Large intestine (tissue), 3 donors: Measurements from ENCODE around the gene ATXN7L1. TPM values are rescaled to one million over a fixed set of nuclear protein-coding genes. Genes with fewer than 3 reads are reported as not detected.
"Not testable (repeated sequence)": the region's sequence is repeated elsewhere in the genome, so short reads cannot be mapped to it uniquely, and the experiment has no call there.

Source experiments
- DNase-seq, 2 donors: peaks; one replicate each; pipeline versions ENCODE4 v3.0.0 to v3.0.0-alpha.2; 2013
- H3K27ac ChIP-seq: one replicate; pipeline ENCODE4 v1.5.1; 2013; ENCODE audit warnings: low read length
- H3K27me3 ChIP-seq: 2 replicates; pipeline ENCODE4 v1.6.1; 2013; ENCODE audit warnings: low read length; ENCODE audit not compliant: control insufficient read depth, insufficient read depth
- H3K36me3 ChIP-seq: 2 replicates; pipeline ENCODE4 v1.6.1; 2013; ENCODE audit warnings: low read length; ENCODE audit not compliant: control insufficient read depth, insufficient read depth
- H3K4me1 ChIP-seq: one replicate; pipeline ENCODE4 v1.6.1; 2013; ENCODE audit warnings: low read length; ENCODE audit not compliant: control insufficient read depth, insufficient read depth
- H3K4me3 ChIP-seq: one replicate; pipeline ENCODE4 v1.5.1; 2013; ENCODE audit warnings: low read length
- H3K9me3 ChIP-seq: one replicate; pipeline ENCODE4 v1.6.1; 2013; ENCODE audit warnings: mild to moderate bottlenecking, low read depth, low read length, moderate library complexity; ENCODE audit not compliant: control insufficient read depth
- WGBS: methylation state at CpG from one replicate; pipeline ENCODE4 v1.1.5; 2013; ENCODE audit warnings: low lambda C conversion rate; ENCODE audit not compliant: insufficient coverage; 5-methylcytosine and 5-hydroxymethylcytosine counted together
- polyA plus RNA-seq: library from polyadenylated mRNA; unstranded; fragments of 120-200 nt; gene quantifications from one replicate; pipeline ENCODE4 v1.2.1, GENCODE V29; 2013

The ATXN7L1 gene
- polyA plus RNA-seq, 1 donor = 24.3 TPM

DNA sequence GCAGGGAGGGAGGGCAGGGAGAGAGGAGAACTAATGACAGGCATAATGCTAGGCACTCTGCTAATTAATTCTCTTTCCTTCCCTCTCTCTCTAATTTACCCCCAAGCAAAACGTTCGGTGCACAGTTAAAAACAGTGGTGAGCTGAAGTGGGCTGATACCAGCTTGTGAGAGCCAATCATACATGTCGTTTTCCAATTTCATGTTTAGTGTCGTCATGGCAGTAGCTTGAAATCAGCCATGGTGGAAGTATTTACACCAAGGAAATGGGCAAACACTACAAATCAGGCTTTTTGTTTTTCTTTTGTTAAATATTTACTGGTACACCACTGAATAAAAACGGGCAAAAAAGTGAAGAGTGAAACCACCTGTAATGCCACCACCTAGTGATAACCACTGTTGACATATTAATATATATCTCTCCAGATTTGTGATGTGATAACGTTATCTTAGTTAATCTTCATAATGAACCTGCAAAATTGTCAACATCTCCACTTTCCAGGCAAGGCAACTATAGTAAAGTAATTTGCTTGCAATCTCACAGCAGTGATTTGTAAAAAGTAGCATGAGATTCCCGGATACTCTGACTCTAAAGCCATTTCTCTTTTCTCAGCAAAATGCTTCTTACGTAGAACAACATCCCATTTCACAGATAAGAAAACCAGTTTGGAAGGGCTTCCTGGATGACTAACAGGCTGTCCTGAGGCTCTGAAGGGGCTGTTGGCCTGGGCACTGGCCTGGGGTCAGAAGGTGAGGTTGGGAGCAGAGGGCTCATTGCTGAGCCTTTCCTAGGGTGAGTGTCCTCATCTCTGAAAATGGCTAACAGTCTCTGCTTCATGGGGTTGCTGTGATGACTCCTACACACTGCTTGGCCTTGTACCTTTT, 83.7 kb downstream of the ATXN7L1 start:
- no peak for DNase-seq
- no peak overlapping the region for H3K27ac ChIP-seq
- H3K36me3 ChIP-seq = peaks cover 17% of the 10 kb centered on the region
- H3K4me3 ChIP-seq = no peak overlapping the region
- H3K27me3 ChIP-seq = no peaks in the 10 kb centered on the region
- WGBS = no CpG with 5 or more reads among the region's 8 CpGs
- H3K4me1 ChIP-seq = peaks cover 3% of the 10 kb centered on the region
- H3K9me3 ChIP-seq = no peaks in the 10 kb centered on the region

DNA sequence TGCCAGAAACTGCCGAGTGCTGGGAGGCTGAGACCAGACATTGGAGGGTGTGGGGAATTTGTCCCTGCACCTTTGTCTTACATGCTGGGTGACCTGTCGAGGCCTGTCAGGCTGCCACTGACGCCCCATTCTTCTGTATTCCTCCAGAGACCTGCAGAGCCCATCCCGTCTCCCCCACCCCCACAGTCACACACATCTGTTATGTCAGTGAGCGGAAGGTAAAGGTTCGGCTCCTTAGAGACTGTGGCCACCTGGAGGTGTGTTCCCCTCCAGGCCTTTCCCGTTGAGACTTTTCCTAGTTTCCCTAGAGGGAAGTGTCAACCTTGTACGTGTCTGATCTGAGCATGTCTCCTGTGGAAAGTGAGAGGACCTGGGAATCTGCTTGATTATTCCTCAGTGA, 84.5 kb downstream of the ATXN7L1 start:
- WGBS = no CpG with 5 or more reads among the region's 8 CpGs
- Histone ChIP-seq H3K27me3 (no peaks in the 10 kb centered on the region), H3K36me3 (peaks cover 22% of the 10 kb centered on the region), H3K4me3 (no peak overlapping the region), H3K9me3 (no peaks in the 10 kb centered on the region), H3K27ac (no peak overlapping the region), H3K4me1 (no peaks in the 10 kb centered on the region)
- DNase-seq = no peak

- WGBS = no CpG with 5 or more reads among the region's 3 CpGs
- no peak overlapping the region for H3K4me3 ChIP-seq
- no peak for DNase-seq
- H3K27me3 ChIP-seq = no peaks in the 10 kb centered on the region
- peaks cover 29% of the 10 kb centered on the region for H3K36me3 ChIP-seq
- no peak overlapping the region for H3K27ac ChIP-seq
- no peaks in the 10 kb centered on the region for H3K9me3 ChIP-seq
- H3K4me1 ChIP-seq = no peaks in the 10 kb centered on the region
Measured at GRCh38 chr7:105790996-105791395, 85.4 kb downstream of the ATXN7L1 start.

DNA sequence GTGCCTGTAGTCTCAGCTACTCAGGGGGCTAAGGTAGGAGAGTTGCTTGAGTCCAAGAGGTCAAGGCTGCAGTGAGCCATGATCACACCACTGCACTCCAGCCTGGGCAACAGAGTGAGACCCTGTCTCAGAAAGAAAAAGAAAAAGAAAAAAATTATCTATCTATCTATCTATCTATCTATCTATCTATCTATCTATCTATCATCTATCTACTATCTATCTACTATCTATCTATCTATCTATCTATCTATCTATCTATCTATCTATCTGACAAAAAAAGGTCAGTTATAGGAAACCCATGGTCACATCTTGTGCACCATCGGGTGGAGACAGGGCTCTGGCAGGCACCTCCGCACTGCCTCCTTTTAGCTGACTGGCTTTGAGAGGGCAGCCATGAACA, 85.9 kb downstream of the ATXN7L1 start:
- H3K4me1 ChIP-seq, DNase-seq, H3K4me3 ChIP-seq, H3K27me3 ChIP-seq, H3K9me3 ChIP-seq, H3K27ac ChIP-seq: not testable (repeated sequence)
- no CpG with 5 or more reads among the region's 2 CpGs for WGBS
- peaks cover 28% of the 10 kb centered on the region for H3K36me3 ChIP-seq

DNA sequence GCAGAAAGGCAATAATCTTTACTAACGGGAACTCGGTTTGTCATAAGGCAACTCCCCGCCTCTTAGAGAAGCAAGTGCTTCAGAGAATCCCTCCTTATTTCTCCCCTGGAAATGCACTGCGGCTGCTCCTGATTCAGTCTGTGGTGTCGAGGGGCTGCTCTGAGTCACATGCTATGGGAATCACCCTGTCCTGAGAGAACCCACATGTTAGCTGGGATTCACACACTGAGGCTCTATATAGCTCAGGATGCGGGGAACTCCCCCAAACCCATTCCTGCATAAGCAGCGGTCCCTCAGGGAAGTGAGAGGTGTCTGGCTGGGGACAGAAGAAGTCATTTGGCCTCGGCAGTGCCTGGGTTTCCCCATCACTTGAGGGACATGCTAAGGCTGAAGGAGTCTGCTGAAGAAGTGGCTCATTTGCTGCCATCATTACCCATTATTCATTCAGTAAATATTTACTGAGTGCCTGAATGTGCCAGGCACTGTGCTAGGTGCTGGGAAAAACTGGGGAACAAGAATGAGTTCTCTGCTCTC, 87.5 kb downstream of the ATXN7L1 start:
- H3K4me3 ChIP-seq = no peak overlapping the region
- peaks cover 26% of the 10 kb centered on the region for H3K36me3 ChIP-seq
- no peaks in the 10 kb centered on the region for H3K27me3 ChIP-seq
- H3K27ac ChIP-seq = no peak overlapping the region
- H3K9me3 ChIP-seq = no peaks in the 10 kb centered on the region
- no peaks in the 10 kb centered on the region for H3K4me1 ChIP-seq
- WGBS = no CpG with 5 or more reads among the region's 8 CpGs
- no peak for DNase-seq

- Histone ChIP-seq H3K9me3 (no peaks in the 10 kb centered on the region), H3K4me3 (no peak overlapping the region), H3K27me3 (no peaks in the 10 kb centered on the region), H3K36me3 (peaks cover 24% of the 10 kb centered on the region), H3K4me1 (no peaks in the 10 kb centered on the region), H3K27ac (no peak overlapping the region)
- WGBS = no CpG with 5 or more reads among the region's 15 CpGs
- DNase-seq = no peak
Measured at GRCh38 chr7:105788356-105788755, 88.0 kb downstream of the ATXN7L1 start.

DNA sequence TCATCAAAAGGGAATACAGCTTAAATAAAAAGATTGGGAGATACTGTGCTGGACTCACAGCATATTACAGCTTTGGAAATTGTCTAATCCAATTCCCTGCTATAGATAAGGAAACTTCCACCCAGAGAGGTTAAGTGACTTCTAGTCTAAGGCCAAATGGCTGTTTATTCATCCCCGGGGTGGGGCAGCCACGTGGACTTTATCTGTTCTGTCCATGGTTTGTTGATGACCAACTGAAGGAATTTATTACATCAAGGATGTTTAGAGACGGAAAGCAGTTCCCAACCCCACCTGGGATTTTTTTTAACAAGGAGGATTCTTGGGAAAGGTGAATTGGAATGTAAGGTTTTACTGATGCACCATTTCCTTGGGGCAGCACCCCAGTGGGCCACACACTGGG, 88.6 kb downstream of the ATXN7L1 start:
- H3K4me3 ChIP-seq = no peak overlapping the region
- H3K4me1 ChIP-seq = no peaks in the 10 kb centered on the region
- peaks cover 21% of the 10 kb centered on the region for H3K36me3 ChIP-seq
- H3K9me3 ChIP-seq = no peaks in the 10 kb centered on the region
- no CpG with 5 or more reads among the region's 3 CpGs for WGBS
- no peak overlapping the region for H3K27ac ChIP-seq
- no peaks in the 10 kb centered on the region for H3K27me3 ChIP-seq
- no peak for DNase-seq

GRCh38 chr7:105786520-105787470, 89.6 kb downstream of the ATXN7L1 start:
- peaks cover 19% of the 10 kb centered on the region for H3K36me3 ChIP-seq
- H3K4me3 ChIP-seq = no peak overlapping the region
- no peaks in the 10 kb centered on the region for H3K27me3 ChIP-seq
- WGBS = no CpG with 5 or more reads among the region's 10 CpGs
- no peaks in the 10 kb centered on the region for H3K4me1 ChIP-seq
- no peaks in the 10 kb centered on the region for H3K9me3 ChIP-seq
- no peak overlapping the region for H3K27ac ChIP-seq
- no peak for DNase-seq

GRCh38 chr7:105782391-105783042, 93.9 kb downstream of the ATXN7L1 start:
- Histone ChIP-seq H3K27me3 (no peaks in the 10 kb centered on the region), H3K36me3 (peaks cover 13% of the 10 kb centered on the region), H3K4me3 (no peak overlapping the region), H3K27ac (no peak overlapping the region), H3K4me1 (no peaks in the 10 kb centered on the region), H3K9me3 (no peaks in the 10 kb centered on the region)
- no peak for DNase-seq
- 76% methylated on average over 2 of the region's 10 CpGs for WGBS
